Hypothalamus (tissue), 51 donors: ENCODE results near the gene MAPKAPK3.

ENCODE experiments used
- DNase-seq, 51 donors: peaks; one replicate each; lab custom pipeline; 2025; lab: John Stamatoyannopoulos, UW

The MAPKAPK3 gene

DNA sequence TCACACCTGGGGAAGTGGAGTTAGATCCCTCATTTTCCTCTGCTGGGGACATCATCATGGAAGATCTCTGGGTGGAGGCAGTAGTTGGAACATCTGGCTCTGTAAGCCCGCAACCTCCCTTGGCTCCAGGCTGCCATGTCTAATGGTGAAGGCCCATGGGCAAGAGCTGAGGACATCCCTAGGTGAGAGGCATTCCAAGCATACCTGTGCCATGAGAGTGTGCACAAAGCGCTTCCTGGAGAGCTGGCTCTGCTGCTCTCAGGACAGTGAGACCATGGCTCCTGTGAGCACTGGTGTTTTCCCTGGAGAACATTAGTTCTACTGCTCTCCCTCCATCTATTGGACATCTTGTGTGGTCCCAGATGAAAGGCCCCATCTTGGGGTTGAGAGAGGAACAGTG lies 7.7 kb downstream of the MAPKAPK3 start:
- DNase-seq, result no peak

DNA sequence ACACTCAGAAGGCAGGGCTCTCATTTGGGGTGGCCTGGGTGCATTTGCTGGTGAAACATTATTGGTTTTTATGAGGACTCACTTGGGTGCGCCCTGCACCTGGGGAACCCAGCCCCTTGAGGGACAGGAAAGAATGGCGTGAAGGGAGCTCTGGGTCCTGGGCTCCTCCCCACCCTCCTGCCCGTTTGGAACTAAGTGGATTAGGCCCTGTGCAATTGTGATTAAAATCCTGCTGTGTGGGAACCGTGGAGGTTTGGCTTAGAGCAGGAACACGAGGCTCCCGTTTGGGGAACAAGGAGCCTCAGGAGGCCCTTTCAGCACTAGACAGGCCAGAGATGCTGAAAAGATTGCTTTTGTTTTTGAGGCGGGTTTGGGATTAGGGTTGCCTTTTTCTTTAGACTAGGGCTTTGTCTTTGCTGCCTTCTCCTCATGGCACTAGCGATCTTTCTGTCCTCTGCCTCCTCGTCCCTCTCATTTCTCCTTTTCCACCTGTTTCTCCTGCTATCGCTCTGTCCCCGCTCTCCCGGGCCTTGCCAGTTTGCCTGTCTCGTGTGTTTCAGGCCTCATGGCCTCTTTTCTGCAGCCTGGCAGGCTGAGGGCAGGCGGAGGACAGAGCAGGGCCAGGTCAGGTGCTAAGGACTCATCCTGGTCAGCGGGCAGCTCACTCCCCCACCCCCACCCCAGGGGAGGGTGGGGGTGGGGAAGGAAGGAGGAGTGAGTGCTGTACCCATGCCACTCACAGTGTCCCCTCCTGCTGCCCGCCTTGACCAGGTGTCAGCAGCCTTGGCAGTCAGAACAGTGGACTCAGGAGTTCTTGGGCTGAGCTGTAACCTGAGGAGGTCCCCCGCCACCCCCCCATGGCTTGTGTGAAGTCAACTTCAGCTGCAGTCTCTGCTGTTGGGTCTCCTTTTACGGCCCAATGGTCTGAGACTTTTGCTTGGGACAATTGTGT lies 8.6 kb downstream of the MAPKAPK3 start:
- no peak for DNase-seq

DNA sequence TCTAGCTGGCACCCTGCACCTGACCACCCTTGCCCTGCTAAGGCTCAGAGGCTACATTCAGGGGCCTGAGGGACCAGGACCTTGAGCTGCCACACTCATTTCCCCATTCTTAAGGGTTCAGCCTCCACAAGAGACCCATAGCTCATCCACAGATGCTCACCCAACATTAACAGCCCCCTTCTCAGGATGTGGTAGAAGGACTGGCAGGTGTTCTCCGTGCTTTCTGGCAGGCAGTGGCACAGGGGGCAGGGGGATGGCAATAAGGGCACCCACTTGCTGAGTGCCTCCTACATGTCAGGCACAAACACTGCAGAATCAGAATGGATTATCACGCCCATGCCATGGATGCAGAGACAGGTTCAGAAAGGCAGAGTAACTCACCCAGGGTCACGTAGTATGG lies 9.4 kb downstream of the MAPKAPK3 start:
- no peak for DNase-seq

DNA sequence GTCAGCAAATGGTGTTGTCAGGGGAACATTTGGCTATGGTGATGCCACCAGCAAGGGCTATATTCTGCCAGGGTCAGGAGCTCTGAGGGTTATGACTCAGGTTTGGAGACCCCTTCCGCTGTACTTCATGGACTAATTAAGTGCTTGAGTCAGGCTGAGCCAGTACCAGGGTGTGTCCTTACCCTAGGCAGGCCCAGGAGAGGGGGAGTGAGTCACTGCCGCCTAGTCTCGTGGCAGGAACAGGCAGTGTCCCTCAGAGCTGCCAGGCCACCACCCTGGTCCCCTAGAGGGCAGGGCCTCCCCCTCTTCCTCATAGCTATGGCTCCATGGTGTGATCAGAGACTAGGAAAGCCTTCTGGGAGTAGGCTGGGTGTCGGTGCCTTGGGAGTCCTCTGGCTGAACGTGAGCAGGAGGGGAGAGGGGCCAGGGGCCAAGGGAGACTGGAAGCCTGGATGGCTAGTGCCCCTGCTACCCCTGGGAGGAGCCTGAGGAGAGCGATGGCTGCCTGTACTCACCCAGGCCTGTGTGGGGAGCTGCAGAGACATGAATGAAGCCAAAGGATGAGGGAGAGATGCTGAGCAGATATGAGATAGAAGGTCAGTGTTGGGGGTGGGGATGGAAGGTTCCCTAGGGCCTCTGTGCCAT lies 10.6 kb downstream of the MAPKAPK3 start:
- DNase-seq, result peak in 18 of 51 donors; percentile 8 to 55 (median 26)

DNA sequence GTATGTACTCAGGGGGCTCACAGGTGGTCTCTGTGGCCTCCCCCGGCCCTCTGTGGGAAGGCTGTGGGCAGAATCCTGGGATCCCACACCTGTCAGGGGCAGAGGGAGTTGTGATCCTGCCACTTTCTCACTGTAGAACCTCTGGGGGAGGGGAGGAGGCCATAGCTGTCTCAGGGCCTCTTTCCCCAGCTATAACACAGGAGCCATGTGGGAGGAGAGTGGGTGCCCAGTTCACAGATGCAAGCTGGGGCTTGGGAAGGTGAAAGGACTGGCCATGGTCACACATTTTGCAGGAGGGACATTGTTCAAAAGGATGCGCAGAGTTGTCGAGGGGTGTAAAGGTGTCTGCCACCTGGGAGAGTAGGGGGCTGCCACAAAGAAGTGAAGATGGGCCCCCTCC lies 11.7 kb downstream of the MAPKAPK3 start:
- DNase-seq, result no peak

DNA sequence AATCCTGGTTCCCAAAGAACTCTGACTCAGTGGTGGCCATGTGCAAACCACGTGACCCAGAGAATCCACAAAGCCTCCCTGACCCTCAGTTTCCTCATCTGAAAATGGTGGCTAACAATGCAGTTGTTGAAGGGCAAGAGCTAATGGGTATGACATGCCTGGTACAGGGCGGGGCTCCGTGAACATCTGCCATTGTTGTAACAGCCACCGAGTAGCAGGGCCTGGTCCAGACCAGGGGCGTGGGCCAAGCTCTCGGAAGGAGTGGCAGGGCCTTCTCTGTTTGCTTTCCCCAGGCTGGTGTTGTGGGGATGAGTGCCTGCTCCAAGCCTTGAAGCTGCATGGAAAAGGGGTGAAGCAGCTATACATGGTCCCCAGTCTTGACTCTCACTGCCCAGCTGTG lies 13.4 kb downstream of the MAPKAPK3 start:
- DNase-seq, result no peak

DNA sequence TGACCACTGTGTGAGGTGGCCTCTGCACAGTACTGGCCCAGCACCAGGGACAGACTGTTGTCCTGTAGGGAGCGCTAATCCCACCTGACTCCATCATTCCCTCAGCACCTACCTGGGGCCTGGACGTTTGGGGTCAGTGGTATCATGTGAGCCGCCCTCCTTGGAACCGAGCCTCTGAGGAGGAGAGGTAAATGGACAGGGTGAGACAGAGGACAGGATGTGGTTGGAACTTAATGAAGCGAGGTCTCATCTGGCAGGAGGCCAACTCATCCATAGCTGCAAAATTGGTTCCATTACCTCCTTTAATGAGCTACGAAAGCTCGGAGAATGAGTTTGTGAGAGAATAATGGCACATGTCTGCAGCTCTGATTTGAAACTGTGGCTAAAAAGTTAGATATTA lies 13.9 kb downstream of the MAPKAPK3 start:
- DNase-seq, result no peak

DNA sequence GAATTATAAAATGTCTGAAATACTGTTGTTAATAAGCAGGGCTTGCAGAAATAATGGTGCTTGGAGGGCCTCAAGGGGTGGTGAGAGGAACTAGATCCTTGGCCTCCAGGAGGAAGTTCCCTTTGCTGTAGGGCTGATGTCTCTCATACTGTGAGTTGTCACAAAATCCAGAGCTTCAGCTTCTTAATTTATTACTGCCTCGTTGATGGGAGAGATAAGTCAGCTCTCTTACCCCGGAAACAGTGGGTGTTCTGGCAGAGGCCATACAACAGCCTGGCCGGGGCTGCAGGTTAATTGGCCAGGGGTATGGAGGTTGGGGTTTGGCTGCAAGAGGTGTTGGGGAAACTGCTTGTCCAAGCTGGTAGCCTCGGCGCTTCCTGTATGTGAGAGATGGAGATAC lies 15.5 kb downstream of the MAPKAPK3 start:
- no peak for DNase-seq

DNA sequence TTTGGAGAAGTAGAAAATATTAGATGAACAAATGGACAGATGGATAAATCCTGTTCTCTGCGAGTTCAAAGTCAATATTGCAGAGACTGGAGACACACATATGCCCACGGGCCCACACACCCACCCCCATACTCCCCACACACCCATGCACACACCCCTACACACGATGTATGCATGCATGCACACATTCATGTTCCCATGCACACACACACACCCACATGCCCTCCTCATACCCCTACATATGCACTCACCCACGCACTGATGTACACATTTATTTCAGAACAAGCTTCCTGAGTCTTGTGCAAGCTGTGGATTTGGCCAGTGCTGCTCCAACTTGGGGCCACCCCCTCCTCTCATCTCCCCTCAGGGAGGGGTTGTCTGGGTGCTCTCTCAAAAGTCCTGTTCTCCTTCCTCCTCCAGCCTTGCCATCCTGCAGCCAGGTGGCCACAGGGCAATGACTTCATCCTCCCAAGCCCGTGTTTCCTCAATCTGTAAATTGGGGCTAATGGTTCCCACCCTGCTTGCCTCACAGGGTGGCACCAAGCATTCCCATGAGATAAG lies 16.4 kb downstream of the MAPKAPK3 start:
- no peak for DNase-seq

DNA sequence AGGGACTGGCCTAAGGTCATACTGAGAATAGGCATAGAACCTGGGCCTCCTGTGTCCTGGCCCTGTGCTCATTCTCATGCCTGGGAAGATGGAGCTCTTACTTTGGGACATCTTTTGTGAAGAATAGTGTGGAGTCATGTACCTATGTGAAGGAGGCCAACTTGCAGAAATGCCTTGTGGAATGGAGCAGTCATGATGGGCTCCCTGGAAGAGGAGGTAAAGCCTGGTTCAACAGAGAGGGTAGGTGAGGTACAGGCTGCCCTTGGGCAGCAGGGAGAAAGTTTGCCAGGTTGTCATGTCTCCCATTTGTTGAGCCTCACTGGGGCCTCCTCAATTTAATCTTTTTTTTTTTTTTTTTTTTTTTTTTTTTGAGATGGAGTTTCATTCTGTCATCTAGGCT lies 18.1 kb downstream of the MAPKAPK3 start:
- DNase-seq, result no peak

DNA sequence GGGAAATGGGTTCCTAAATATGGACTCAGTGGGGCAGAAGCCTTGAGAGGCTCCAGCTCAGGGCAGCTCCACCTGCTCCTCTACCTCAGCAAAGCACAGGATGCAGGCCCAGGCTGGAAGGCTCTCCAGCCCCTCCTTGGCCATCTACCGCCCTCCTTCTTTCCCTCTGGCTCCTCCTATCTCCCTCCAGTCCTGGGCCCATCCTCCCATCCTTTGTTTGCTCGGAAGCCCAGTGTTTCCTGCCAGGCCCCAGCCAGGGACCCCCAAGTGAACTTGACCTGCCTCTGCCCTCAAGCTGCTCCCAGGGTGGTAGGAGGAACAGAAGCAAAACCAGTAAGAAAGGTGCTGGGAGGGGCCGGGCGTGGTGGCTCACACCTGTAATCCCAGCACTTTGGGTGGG lies 20.1 kb downstream of the MAPKAPK3 start:
- no peak for DNase-seq

DNA sequence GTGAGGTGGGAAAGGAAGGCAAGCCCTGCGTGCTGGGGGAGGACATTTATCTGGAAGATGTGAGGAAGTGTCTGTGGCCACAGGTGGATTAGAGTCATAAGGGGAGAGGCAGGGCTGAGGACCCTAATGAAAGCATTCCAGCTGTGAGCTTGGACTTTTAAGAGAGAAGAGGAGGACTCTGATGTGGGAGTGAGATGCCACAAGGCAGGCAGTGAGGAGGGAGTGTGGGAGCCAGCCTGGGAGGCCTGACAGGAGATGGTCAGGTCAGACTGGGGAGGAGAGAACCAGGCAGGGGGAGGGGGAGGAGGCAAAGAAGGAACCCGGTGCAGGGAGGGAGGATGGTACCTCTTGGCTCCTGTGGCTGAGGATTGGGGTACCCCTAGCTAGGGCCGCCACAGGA lies 21.0 kb downstream of the MAPKAPK3 start:
- DNase-seq, result no peak

DNA sequence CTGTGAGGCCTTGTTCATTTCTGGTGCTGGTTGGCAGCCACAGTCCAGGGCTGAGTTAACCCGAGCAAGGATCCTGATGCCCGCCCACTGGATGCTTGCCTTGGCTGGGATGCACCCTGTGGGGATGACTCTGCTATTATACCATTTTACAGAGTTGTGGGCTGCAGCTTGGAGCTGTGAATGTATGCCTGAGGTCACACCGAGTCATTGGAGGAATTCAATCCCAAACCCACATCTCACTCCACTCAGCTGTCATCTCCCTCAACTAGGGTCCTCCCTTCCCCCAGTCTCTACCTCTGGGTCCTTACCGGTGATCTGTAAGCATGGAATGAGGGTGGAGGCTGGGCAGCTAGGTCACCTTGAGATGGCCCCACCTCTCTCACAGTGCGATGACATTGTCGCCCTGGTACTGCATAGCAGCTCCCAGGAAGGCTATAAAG lies 22.1 kb downstream of the MAPKAPK3 start:
- peak in 1 of 51 donors; percentile 23 for DNase-seq

DNA sequence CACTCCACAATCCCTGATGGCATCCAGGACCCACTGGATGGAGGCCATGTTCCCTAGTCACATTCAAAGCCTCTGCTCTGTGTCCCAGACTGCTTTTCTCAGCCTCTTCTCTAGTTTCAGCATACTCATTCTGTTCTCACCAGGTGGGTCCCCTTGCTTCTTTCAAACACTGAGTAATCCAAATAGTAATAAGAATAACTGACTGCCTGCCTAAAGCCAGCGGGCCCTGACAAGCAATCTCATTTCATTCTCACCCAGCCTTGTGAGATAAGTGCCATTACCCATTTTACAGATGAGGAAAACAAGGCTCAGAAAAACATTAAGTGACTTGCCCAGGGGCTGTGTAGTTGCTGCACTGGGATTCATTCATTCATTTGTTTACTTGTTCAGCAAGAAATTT lies 25.4 kb downstream of the MAPKAPK3 start:
- DNase-seq, result no peak

DNA sequence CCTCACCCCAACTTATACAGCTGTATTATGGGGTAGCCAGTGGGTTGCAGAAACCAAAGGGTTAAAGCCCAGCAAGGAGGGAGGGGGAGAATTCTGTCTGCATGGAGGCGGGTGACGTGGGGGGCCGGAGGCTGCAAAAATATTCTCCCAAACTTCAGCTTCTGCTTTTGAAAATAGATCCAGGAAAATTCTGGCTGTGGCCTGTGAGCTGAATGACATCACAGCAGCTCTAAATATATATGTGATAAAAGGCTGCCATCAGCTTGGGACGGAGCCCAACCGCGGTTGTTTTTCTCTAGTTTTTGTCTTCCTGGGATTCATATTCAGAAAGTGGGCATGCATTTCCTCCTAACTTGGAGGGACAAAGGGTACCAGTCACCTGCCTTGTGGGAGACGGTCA lies 27.6 kb downstream of the MAPKAPK3 start:
- peak in 1 of 51 donors; percentile 16 for DNase-seq

DNA sequence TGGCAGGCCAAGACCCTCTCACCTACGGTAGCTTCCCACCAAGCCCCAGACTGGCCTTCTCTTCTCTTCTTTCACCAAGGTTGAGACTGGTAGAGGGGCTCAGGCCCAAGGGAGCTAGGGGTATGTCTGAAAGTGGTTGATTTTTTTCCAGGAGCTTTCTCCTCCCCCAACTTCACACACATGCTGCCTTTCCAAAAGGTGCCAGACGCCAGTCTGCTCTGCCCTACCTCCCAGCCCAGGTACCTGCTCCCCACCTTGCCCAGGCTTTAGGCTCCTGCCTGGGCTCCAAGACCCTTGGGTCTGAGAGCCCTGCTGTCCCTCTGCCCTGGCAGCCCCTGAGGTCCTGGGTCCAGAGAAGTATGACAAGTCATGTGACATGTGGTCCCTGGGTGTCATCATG lies 28.4 kb downstream of the MAPKAPK3 start:
- no peak for DNase-seq

DNA sequence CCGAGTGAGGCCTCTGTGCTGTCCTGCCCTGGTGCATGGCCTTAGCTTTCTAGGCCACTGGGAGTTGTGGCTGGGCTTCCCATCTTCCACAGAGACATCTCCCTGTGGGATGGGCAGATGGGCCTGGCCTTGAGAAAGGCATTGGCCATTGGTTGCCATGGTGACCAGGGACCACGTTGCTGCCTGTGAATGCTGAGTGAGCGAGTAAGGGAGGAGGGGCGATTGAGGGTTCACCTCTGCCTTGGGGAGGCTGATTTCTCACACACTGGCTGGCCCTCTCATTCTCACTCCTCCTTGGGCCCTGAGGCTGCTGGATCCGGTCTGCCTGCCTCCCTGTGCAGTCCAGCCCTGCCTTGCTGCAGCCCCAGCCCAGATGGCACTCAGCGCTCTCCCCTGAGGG lies 31.4 kb downstream of the MAPKAPK3 start:
- DNase-seq, result peak in 21 of 51 donors; percentile 4 to 59 (median 26)

DNA sequence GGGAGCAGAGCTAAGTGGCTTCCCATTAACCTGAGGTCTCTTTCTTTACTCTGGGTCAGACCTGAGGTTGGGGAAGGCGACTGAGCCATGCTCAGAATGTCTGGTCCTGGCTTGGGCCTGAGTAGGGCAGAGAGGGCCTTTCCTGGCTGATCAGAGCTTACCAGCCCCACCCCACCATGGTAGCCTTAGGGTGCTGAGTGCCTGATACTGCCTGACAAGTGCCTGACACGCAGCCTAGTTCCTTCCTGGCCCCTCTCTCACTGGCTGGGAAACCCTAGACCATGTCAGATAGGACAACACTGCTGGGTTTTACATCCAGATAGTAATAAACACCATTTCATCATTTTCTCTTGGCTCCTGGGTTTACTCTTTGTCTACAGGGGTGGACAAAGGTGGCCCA lies 32.0 kb downstream of the MAPKAPK3 start:
- no peak for DNase-seq

DNA sequence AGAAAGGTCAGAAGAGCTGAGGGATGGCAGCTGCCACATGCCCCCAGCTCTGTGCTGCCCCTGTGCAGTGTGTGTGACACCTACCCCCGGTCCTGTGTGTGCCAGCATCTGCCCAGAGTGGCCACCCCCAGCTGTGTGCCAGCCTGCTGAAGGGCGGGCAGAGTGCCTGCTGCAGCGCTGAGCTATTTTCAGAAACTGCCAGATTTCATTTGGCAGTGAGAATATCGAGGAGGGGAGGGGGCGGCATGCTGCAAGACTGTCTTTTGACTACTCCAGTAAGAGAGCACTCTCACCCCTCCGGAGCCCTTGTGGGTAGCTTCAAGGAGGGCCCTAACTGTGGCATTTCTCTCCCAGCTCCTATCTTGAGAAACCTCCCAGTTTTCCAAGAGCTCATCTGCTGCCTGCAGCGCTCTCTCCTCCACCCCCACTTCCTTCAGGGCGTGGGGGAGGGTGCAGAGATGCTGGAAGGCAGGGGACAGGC lies 32.5 kb downstream of the MAPKAPK3 start:
- peak in 37 of 51 donors; percentile 12 to 86 (median 44) for DNase-seq

DNA sequence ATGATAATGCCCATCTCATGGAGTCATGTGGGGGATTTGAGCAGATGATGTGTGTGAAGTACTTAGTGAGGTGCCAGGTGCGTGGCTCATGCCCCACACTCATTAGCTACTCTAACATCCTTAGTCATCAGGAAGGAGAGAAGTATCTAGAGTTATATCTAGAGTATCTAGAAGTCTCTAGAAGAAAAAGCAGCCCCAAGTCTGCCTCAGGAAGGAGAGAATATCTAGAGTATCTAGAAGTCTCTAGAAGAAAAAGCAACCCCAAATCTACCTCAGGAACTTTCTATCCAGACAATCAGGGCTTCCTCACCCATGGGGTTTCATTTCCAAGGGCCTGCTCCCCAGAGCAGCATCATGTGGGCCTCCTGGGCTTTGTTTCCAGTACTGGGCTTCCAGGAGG lies 33.1 kb downstream of the MAPKAPK3 start:
- DNase-seq, result no peak

DNA sequence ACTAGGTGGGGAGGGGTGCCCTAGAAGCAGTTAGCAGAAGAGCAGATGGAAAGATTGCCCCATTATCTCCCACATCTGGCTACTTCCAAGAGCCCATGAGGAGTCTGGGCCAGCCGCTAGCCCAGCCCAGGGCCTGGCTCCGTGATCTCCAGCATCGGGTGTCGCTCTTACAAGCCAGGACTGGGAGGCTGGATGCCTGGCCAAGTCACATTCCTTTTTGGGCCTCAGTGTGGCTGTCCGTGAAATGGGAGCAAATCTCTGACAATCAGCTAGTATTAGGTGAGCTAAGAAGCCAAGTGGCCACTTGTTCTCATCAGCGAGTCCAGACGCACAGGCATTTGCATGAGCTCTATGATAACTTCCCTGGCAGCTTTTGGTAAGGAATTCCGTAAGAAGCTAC lies 34.5 kb downstream of the MAPKAPK3 start:
- DNase-seq, result no peak
